Measurements from ENCODE around the gene ZNF439.

GRCh38 chr19:11860721-11861120 lies 12.2 kb downstream of the ZNF439 start:
- TF ChIP-seq POLR2A (IDR thresholded peaks at IDR 0.05) = no peak
- no peak for TF ChIP-seq CTCF (IDR thresholded peaks at IDR 0.05 in 4 of 5, conservative IDR thresholded peaks at IDR 0.05 in 1 of 5)
